Omental fat pad (tissue), 4 donors: Measurements from ENCODE around the gene DNAJC18. TPM values are rescaled to one million over a fixed set of nuclear protein-coding genes. Genes with fewer than 3 reads are reported as not detected.
A peak's percentile ranks its signal among the peaks of the same experiment; 100 is the strongest.

Experiments
- ATAC-seq: fragments of 150-250 bp; one replicate; pipeline ENCODE4 v1.9.1; 2016; ENCODE audit warnings: mild to moderate bottlenecking, moderate library complexity; ENCODE audit not compliant: low FRiP score
- DNase-seq: peaks from one replicate; pipeline ENCODE4 v3.0.0-alpha.2; 2019; ENCODE audit warnings: low spot score
- CTCF ChIP-seq, 3 donors: fragments of 450-650 bp; IDR thresholded peaks; one replicate each; pipeline ENCODE4 v1.5.1; 2016 to 2017; ENCODE audit warnings: antibody characterized with exemption in 3 of 3, mild to moderate bottlenecking in 3 of 3, moderate library complexity in 2 of 3
- total RNA-seq, 4 donors: library from RNA; depleted of rRNA; stranded (reverse); fragments of >200 nt; gene quantifications; one replicate each; pipeline ENCODE4 v1.1.0, GENCODE V29; 2016

Gene DNAJC18
- total RNA-seq, 4 donors from 2014 or later: 6.1 to 7.4 (median 6.5) TPM

- ATAC-seq (peak; percentile 6), DNase-seq (no peak)
- TF ChIP-seq CTCF (IDR thresholded peaks at IDR 0.05): no peak
Measured at GRCh38 chr5:139393497-139394122, 45.7 kb downstream of the DNAJC18 start.

GRCh38 chr5:139392678-139393496, 46.4 kb downstream of the DNAJC18 start:
- peak in 1 of 3 donors; percentile 20 for TF ChIP-seq CTCF (IDR thresholded peaks at IDR 0.05)
- DNase-seq (no peak), ATAC-seq (peak; percentile 63)

- TF ChIP-seq CTCF (IDR thresholded peaks at IDR 0.05): no peak
- DNase-seq (no peak), ATAC-seq (no peak)
Measured at GRCh38 chr5:139392324-139392677, 47.0 kb downstream of the DNAJC18 start.

- no peak for TF ChIP-seq CTCF (IDR thresholded peaks at IDR 0.05)
- DNase-seq (no peak), ATAC-seq (no peak)
Measured at GRCh38 chr5:139391570-139392323, 47.6 kb downstream of the DNAJC18 start.

GRCh38 chr5:139390639-139391569, 48.4 kb downstream of the DNAJC18 start:
- no peak for ATAC-seq
- DNase-seq: no peak
- TF ChIP-seq CTCF (IDR thresholded peaks at IDR 0.05): no peak
